Endothelial cell (in vitro differentiated cells): ENCODE results near the gene KCTD14. TPM values are rescaled to one million over a fixed set of nuclear protein-coding genes. Genes with fewer than 3 reads are reported as not detected.
"Not testable (repeated sequence)": the region's sequence is repeated elsewhere in the genome, so short reads cannot be mapped to it uniquely, and the experiment has no call there.

Source experiments
- DNase-seq: peaks from one replicate; pipeline ENCODE4 v3.0.0; 2021; ENCODE audit warnings: low spot score
- H3K27ac Mint-ChIP-seq: one replicate; pipeline ENCODE4 v1.8.0; 2021; ENCODE audit warnings: mixed read lengths, inconsistent platforms; ENCODE audit not compliant: unreplicated experiment
- H3K27me3 Mint-ChIP-seq: one replicate; pipeline ENCODE4 v1.8.0; 2021; ENCODE audit warnings: mild to moderate bottlenecking, moderate library complexity, mixed read lengths, inconsistent platforms; ENCODE audit not compliant: unreplicated experiment
- H3K36me3 Mint-ChIP-seq: one replicate; pipeline ENCODE4 v1.8.0; 2021; ENCODE audit warnings: mild to moderate bottlenecking, low read depth, mixed read lengths, inconsistent platforms; ENCODE audit not compliant: unreplicated experiment
- H3K4me1 Mint-ChIP-seq: one replicate; pipeline ENCODE4 v1.8.0; 2021; ENCODE audit warnings: mild to moderate bottlenecking, mixed read lengths, inconsistent platforms; ENCODE audit not compliant: unreplicated experiment
- H3K4me3 Mint-ChIP-seq: one replicate; pipeline ENCODE4 v1.8.0; 2021; ENCODE audit warnings: mild to moderate bottlenecking, mixed read lengths, inconsistent platforms; ENCODE audit not compliant: unreplicated experiment
- H3K9me3 Mint-ChIP-seq: one replicate; pipeline ENCODE4 v1.8.0; 2021; ENCODE audit warnings: mixed read lengths, inconsistent platforms; ENCODE audit not compliant: unreplicated experiment
- total RNA-seq: library from RNA; stranded (reverse); fragmentation: NEBNext Ultra II Directional; extraction: Animal tissue kit (Norgen Biotek cat#: 25700); gene quantifications from one replicate; pipeline ENCODE4 v1.2.1, GENCODE V29; 2021; ENCODE audit not compliant: unreplicated experiment
- TF ChIP-seq, protein P1 (sequence below): fragments of 200-600 bp; sonication (generic); IDR thresholded peaks from one replicate; pipeline ENCODE4 v1.5.0; 2021; ENCODE audit warnings: antibody characterized with exemption; ENCODE audit not compliant: unreplicated experiment

Gene KCTD14
- total RNA-seq, 1 donor from 2014 or later: 0.97 TPM

DNA sequence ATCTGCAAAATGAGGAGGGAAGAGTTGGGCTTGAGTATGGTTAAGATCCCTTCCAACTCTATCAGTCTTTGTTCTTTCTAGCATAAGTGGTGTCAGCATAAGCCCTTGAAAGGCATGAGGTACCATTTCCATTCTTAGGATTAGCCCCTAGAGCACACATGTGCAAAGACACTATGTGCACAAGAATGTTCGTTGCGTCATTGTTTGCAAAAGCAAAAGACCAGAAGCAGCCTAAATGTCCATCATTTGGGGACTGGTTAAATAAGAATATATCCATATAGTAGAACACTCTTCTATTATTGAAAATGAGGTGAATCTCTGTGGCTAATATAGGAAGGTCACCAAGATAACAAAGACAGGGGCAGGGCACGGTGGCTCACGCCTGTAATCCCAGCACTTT is 10.0 kb upstream of the KCTD14 start:
- TF ChIP-seq, protein P1, sequence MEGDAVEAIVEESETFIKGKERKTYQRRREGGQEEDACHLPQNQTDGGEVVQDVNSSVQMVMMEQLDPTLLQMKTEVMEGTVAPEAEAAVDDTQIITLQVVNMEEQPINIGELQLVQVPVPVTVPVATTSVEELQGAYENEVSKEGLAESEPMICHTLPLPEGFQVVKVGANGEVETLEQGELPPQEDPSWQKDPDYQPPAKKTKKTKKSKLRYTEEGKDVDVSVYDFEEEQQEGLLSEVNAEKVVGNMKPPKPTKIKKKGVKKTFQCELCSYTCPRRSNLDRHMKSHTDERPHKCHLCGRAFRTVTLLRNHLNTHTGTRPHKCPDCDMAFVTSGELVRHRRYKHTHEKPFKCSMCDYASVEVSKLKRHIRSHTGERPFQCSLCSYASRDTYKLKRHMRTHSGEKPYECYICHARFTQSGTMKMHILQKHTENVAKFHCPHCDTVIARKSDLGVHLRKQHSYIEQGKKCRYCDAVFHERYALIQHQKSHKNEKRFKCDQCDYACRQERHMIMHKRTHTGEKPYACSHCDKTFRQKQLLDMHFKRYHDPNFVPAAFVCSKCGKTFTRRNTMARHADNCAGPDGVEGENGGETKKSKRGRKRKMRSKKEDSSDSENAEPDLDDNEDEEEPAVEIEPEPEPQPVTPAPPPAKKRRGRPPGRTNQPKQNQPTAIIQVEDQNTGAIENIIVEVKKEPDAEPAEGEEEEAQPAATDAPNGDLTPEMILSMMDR: no peak
- Mint-ChIP-seq H3K4me3 (no peak overlapping the region), H3K4me1 (peaks cover 9% of the 10 kb centered on the region), H3K36me3 (no peaks in the 10 kb centered on the region), H3K9me3 (no peaks in the 10 kb centered on the region), H3K27me3 (peaks cover 4% of the 10 kb centered on the region), H3K27ac (no peak overlapping the region)
- DNase-seq: no peak

DNA sequence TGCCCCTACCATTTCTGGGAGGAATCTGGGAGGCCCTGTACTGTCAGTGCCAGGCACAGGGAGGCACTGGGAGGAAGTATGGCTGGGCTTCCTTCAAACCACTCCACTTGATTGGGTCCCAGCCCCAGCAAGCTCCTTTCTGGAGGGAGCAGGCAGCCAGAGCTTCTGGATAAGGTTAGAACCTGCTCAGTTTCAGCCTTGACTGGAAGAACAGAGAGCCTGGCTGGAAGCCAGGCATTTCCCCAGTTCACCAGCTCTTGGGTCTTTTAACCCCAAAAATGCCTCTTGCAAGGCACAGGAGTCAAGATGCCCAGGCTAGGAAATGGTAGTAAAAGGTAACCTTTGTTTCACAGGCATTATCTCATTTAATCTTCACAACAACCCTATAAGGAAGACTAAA is 9.0 kb upstream of the KCTD14 start:
- H3K27ac Mint-ChIP-seq: no peak overlapping the region
- H3K36me3 Mint-ChIP-seq: no peaks in the 10 kb centered on the region
- H3K27me3 Mint-ChIP-seq: no peaks in the 10 kb centered on the region
- peaks cover 9% of the 10 kb centered on the region for H3K4me1 Mint-ChIP-seq
- TF ChIP-seq, protein P1: no peak
- H3K4me3 Mint-ChIP-seq: no peak overlapping the region
- H3K9me3 Mint-ChIP-seq: no peaks in the 10 kb centered on the region
- DNase-seq: no peak

DNA sequence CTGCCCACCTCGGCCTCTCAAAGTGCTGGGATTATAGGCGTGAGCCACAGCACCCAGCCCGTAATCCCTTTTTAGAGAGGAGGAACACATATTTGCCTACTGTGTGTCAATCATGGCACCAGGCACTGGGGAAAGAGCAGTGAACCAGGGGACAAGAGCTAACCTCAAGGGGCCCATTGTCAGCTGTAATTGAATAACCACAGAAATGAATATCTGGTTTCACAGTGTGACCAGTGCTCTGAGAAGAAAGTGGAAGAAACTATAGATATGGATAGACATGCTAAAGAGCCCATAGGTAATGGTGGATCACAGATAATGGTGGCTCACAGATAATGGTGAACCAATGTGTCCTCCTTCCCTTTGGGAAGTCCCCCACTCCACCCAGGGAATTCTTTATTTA is 8.6 kb upstream of the KCTD14 start:
- H3K27me3 Mint-ChIP-seq: no peaks in the 10 kb centered on the region
- peaks cover 9% of the 10 kb centered on the region for H3K4me1 Mint-ChIP-seq

DNA sequence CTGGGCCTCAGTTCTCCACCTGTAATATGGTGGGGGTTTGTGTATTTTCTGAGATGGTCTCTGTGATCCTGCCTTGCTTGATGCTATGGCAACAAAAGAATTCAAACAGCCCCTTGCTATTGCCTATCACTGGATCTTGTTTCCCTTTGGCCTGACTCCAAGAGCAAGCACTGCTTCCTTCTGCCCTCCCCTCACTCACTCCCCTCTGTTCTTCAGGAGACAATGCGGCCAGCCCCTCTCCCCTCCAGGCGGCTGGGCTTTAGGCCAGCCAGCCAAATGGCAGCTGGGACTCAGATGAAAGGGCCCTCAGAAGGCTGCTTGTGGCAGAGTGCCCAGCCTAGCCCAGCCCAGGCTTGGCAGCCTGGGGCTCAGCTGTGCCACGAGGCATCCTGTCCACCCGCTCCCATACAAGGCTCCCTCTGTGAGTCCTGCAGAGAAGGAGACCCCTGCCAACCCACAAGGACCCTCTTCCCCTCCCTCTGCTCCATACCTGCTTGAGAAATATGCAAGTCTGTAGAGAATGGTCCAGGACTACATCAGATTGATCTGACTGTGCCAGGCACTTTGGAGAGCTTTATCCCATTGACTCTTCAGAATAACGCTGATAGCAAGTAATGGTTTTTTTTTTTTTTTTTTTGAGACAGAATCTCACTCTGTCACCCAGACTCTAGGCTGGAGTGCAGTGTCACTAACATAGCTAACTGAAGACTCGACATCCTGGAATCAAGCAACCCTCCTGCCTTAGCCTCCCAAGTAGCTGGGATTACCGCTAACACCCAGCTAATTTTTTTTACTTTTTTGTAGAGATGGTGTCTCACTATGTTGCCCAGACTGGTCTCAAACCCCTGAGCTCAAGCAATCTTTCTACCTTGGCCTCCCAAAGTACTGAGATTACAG is 7.6 kb upstream of the KCTD14 start:
- TF ChIP-seq, protein P1: no peak
- no peaks in the 10 kb centered on the region for H3K9me3 Mint-ChIP-seq
- peak overlapping the region; percentile 93 for H3K27ac Mint-ChIP-seq
- peak; percentile 45 for DNase-seq
- no peak overlapping the region for H3K4me3 Mint-ChIP-seq
- peaks cover 9% of the 10 kb centered on the region for H3K4me1 Mint-ChIP-seq
- H3K27me3 Mint-ChIP-seq: no peaks in the 10 kb centered on the region
- no peaks in the 10 kb centered on the region for H3K36me3 Mint-ChIP-seq

More for the DNA sequence above, 8.6 kb upstream of the KCTD14 start:
- H3K36me3 Mint-ChIP-seq: no peaks in the 10 kb centered on the region
- no peak overlapping the region for H3K4me3 Mint-ChIP-seq
- TF ChIP-seq, protein P1: no peak
- H3K9me3 Mint-ChIP-seq: no peaks in the 10 kb centered on the region
- H3K27ac Mint-ChIP-seq: no peak overlapping the region
- no peak for DNase-seq

DNA sequence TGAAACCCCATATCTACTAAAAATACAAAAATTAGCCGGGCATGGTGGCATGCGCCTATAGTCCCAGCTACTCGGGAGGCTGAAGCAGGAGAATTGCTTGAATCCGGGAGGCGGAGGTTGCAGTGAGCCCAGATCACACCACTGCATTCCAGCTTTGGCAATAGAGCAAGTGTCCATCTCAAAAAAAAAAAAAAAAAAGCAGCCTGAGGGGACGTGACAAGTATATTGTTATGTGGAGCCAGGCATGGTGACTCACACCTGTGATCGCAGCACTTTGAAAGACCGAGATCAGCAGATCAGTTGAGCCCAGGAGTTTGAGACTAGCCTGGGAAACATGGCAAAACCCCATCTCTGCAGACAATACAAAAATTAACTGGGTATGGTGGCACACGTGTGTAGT is 5.3 kb upstream of the KCTD14 start:
- H3K27ac Mint-ChIP-seq, H3K4me3 Mint-ChIP-seq, H3K27me3 Mint-ChIP-seq, H3K36me3 Mint-ChIP-seq, DNase-seq, H3K4me1 Mint-ChIP-seq, H3K9me3 Mint-ChIP-seq: not testable (repeated sequence)
